ENCODE data around the gene SMC1B. TPM values are rescaled to one million over a fixed set of nuclear protein-coding genes. Genes with fewer than 3 reads are reported as not detected.

The SMC1B gene
- polyA plus RNA-seq, 1 donor from 2014 or later, result not detected

DNA sequence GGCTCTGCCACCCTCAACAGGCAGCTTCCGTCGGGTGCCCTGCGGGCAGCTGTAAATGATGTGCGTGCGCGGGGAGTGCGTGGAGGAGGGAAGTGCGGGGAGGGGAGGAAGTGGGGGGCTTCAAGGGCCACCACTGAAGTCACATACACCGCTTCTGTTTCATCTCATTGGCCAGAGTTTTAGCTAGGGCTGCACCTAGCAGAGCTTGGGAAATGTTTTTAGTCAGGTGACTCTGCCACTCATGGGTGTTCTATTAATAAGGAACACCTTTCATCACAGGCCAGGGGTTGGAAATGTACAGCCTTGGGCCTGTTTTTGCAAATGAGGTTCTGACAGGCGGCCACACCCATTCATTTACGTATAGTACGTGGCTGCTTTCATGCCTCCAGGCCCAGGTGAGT, 89.1 kb downstream of the SMC1B start:
- no peaks in the 10 kb centered on the region for H3K27me3 ChIP-seq (ENCODE audit: insufficient read depth, low read depth, low read length)
- no peaks in the 10 kb centered on the region for H3K9me2 ChIP-seq (ENCODE audit: insufficient read depth, low read length)
- no peaks in the 10 kb centered on the region for H3K9me3 ChIP-seq (ENCODE audit: low read length)
- no peak overlapping the region for H3K9ac ChIP-seq (ENCODE audit: low read length)
- H3K27ac ChIP-seq (ENCODE audit: low read length), result no peak overlapping the region
- H3F3A ChIP-seq (ENCODE audit: insufficient read depth, low read length, poor library complexity, severe bottlenecking), result no peaks in the 10 kb centered on the region
- H2AFZ ChIP-seq (ENCODE audit: low read depth, low read length), result no peak overlapping the region
- H3K4me2 ChIP-seq (ENCODE audit: low read length), result no peak overlapping the region
- H3K79me2 ChIP-seq (replicated peaks; ENCODE audit: insufficient read depth, low read length), result no peaks in the 10 kb centered on the region
- no peaks in the 10 kb centered on the region for H4K20me1 ChIP-seq (ENCODE audit: insufficient read depth)
- H3K4me3 ChIP-seq (ENCODE audit: low read length), result no peak overlapping the region
- no peaks in the 10 kb centered on the region for H3K36me3 ChIP-seq (ENCODE audit: insufficient read depth, low read length)
- no peak for TF ChIP-seq EP300 (conservative IDR thresholded peaks at IDR 0.05; ENCODE audit: poor library complexity, severe bottlenecking)
- no peak for TF ChIP-seq SMC3 (conservative IDR thresholded peaks at IDR 0.05; ENCODE audit: poor library complexity)
- no peak for TF ChIP-seq MXI1 (conservative IDR thresholded peaks at IDR 0.05; ENCODE audit: poor library complexity, severe bottlenecking)
- TF ChIP-seq TAF1 (IDR thresholded peaks at IDR 0.05; ENCODE audit: low read depth), result no peak
- TF ChIP-seq POLR2AphosphoS5 (IDR thresholded peaks at IDR 0.05), result no peak
- no peak for TF ChIP-seq EZH2 (IDR thresholded peaks at IDR 0.05; ENCODE audit: borderline replicate concordance, insufficient read depth, low read length, poor library complexity, severe bottlenecking)
- no peak for TF ChIP-seq RAD21 (conservative IDR thresholded peaks at IDR 0.05)
- TF ChIP-seq, protein P1, sequence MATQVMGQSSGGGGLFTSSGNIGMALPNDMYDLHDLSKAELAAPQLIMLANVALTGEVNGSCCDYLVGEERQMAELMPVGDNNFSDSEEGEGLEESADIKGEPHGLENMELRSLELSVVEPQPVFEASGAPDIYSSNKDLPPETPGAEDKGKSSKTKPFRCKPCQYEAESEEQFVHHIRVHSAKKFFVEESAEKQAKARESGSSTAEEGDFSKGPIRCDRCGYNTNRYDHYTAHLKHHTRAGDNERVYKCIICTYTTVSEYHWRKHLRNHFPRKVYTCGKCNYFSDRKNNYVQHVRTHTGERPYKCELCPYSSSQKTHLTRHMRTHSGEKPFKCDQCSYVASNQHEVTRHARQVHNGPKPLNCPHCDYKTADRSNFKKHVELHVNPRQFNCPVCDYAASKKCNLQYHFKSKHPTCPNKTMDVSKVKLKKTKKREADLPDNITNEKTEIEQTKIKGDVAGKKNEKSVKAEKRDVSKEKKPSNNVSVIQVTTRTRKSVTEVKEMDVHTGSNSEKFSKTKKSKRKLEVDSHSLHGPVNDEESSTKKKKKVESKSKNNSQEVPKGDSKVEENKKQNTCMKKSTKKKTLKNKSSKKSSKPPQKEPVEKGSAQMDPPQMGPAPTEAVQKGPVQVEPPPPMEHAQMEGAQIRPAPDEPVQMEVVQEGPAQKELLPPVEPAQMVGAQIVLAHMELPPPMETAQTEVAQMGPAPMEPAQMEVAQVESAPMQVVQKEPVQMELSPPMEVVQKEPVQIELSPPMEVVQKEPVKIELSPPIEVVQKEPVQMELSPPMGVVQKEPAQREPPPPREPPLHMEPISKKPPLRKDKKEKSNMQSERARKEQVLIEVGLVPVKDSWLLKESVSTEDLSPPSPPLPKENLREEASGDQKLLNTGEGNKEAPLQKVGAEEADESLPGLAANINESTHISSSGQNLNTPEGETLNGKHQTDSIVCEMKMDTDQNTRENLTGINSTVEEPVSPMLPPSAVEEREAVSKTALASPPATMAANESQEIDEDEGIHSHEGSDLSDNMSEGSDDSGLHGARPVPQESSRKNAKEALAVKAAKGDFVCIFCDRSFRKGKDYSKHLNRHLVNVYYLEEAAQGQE (IDR thresholded peaks at IDR 0.05; ENCODE audit: borderline replicate concordance), result no peak
- TF ChIP-seq, protein P2, sequence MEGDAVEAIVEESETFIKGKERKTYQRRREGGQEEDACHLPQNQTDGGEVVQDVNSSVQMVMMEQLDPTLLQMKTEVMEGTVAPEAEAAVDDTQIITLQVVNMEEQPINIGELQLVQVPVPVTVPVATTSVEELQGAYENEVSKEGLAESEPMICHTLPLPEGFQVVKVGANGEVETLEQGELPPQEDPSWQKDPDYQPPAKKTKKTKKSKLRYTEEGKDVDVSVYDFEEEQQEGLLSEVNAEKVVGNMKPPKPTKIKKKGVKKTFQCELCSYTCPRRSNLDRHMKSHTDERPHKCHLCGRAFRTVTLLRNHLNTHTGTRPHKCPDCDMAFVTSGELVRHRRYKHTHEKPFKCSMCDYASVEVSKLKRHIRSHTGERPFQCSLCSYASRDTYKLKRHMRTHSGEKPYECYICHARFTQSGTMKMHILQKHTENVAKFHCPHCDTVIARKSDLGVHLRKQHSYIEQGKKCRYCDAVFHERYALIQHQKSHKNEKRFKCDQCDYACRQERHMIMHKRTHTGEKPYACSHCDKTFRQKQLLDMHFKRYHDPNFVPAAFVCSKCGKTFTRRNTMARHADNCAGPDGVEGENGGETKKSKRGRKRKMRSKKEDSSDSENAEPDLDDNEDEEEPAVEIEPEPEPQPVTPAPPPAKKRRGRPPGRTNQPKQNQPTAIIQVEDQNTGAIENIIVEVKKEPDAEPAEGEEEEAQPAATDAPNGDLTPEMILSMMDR (IDR thresholded peaks at IDR 0.05; ENCODE audit: poor library complexity, severe bottlenecking), result no peak

DNA sequence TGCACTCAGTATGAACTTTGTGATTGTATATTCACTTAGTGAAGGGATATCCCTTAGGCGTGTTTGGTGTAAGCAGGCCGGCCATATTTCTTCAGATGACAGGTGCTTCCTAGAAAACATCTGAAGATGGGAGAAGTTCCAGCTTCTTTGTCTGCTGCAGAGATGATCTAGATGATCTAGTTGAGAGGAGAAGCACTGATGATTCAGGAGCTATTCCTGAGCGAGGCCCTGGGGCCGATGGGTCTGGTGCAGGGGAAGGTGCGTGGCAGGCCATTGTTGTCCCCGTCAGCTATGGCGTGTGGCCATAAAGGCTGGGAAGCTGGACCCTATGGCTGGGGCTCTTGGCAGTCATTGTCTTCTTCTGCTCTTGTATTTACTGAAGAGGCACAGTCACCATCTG, 89.7 kb downstream of the SMC1B start:
- Histone ChIP-seq H3K79me2 (replicated peaks; ENCODE audit: insufficient read depth, low read length) (no peaks in the 10 kb centered on the region), H3K4me3 (ENCODE audit: low read length) (no peak overlapping the region), H3K36me3 (ENCODE audit: insufficient read depth, low read length) (no peaks in the 10 kb centered on the region), H3F3A (ENCODE audit: insufficient read depth, low read length, poor library complexity, severe bottlenecking) (no peaks in the 10 kb centered on the region), H3K27ac (ENCODE audit: low read length) (no peak overlapping the region), H3K9me3 (ENCODE audit: low read length) (no peaks in the 10 kb centered on the region), H4K20me1 (ENCODE audit: insufficient read depth) (no peaks in the 10 kb centered on the region), H2AFZ (ENCODE audit: low read depth, low read length) (no peak overlapping the region), H3K9me2 (ENCODE audit: insufficient read depth, low read length) (no peaks in the 10 kb centered on the region), H3K4me2 (ENCODE audit: low read length) (no peak overlapping the region), H3K9ac (ENCODE audit: low read length) (no peak overlapping the region), H3K27me3 (ENCODE audit: insufficient read depth, low read depth, low read length) (no peaks in the 10 kb centered on the region)
- TF ChIP-seq, protein P2 (IDR thresholded peaks at IDR 0.05; ENCODE audit: poor library complexity, severe bottlenecking), result no peak
- TF ChIP-seq MXI1 (conservative IDR thresholded peaks at IDR 0.05; ENCODE audit: poor library complexity, severe bottlenecking) (no peak), EP300 (conservative IDR thresholded peaks at IDR 0.05; ENCODE audit: poor library complexity, severe bottlenecking) (no peak), TAF1 (IDR thresholded peaks at IDR 0.05; ENCODE audit: low read depth) (no peak), RAD21 (conservative IDR thresholded peaks at IDR 0.05) (no peak), POLR2AphosphoS5 (IDR thresholded peaks at IDR 0.05) (no peak), EZH2 (IDR thresholded peaks at IDR 0.05; ENCODE audit: borderline replicate concordance, insufficient read depth, low read length, poor library complexity, severe bottlenecking) (no peak), SMC3 (conservative IDR thresholded peaks at IDR 0.05; ENCODE audit: poor library complexity) (no peak)
- TF ChIP-seq, protein P1 (IDR thresholded peaks at IDR 0.05; ENCODE audit: borderline replicate concordance), result no peak
